GM23248 (cell line): ENCODE results near the gene GSK3A. TPM values are rescaled to one million over a fixed set of nuclear protein-coding genes. Genes with fewer than 3 reads are reported as not detected.

Experiments
- DNase-seq: peaks from one replicate; pipeline ENCODE4 v3.0.0-alpha.2; 2015
- H2AFZ ChIP-seq: fragments of 200-600 bp; sonication (generic); 2 replicates; pipeline ENCODE4 v1.6.1; 2016; ENCODE audit warnings: antibody characterized with exemption
- H3F3A ChIP-seq: fragments of 200-600 bp; sonication (generic); 2 replicates; pipeline ENCODE4 v1.6.1; 2016; ENCODE audit warnings: mild to moderate bottlenecking, antibody characterized with exemption, mixed run types; ENCODE audit not compliant: insufficient read depth
- H3K27ac ChIP-seq: fragments of 200-600 bp; sonication (generic); 2 replicates; pipeline ENCODE4 v1.5.1; 2016; ENCODE audit warnings: mild to moderate bottlenecking
- H3K27me3 ChIP-seq: fragments of 200-600 bp; sonication (generic); replicated peaks from 2 replicates; pipeline ENCODE4 v1.6.1; 2016; ENCODE audit warnings: mild to moderate bottlenecking; ENCODE audit not compliant: insufficient read depth
- H3K36me3 ChIP-seq: fragments of 200-600 bp; sonication (generic); 2 replicates; pipeline ENCODE4 v1.6.1; 2016; ENCODE audit warnings: low read depth, mild to moderate bottlenecking
- H3K4me1 ChIP-seq: fragments of 200-600 bp; sonication (generic); 2 replicates; pipeline ENCODE4 v1.6.1; 2016; ENCODE audit warnings: mild to moderate bottlenecking; ENCODE audit not compliant: insufficient read depth
- H3K4me2 ChIP-seq: fragments of 200-600 bp; sonication (generic); one replicate; pipeline ENCODE4 v1.6.1; 2016; ENCODE audit warnings: mild to moderate bottlenecking; ENCODE audit not compliant: unreplicated experiment
- H3K4me3 ChIP-seq: fragments of 200-600 bp; sonication (generic); 2 replicates; pipeline ENCODE4 v1.5.1; 2016; ENCODE audit warnings: mild to moderate bottlenecking
- H3K79me2 ChIP-seq: fragments of 200-600 bp; sonication (generic); 2 replicates; pipeline ENCODE4 v1.6.1; 2016; ENCODE audit warnings: mild to moderate bottlenecking; ENCODE audit not compliant: insufficient read depth
- H3K9ac ChIP-seq: fragments of 200-600 bp; sonication (generic); 2 replicates; pipeline ENCODE4 v1.6.1; 2016; ENCODE audit warnings: mild to moderate bottlenecking
- H3K9me2 ChIP-seq: fragments of 200-600 bp; sonication (generic); 2 replicates; pipeline ENCODE4 v1.6.1; 2016; ENCODE audit warnings: mixed run types, mild to moderate bottlenecking, moderate library complexity; ENCODE audit not compliant: insufficient read depth
- H3K9me3 ChIP-seq: fragments of 200-600 bp; sonication (generic); one replicate; pipeline ENCODE4 v1.6.1; 2017; ENCODE audit warnings: low read depth
- H4K20me1 ChIP-seq: fragments of 200-600 bp; sonication (generic); 2 replicates; pipeline ENCODE4 v1.6.0; 2016; ENCODE audit not compliant: insufficient read depth
- EZH2 ChIP-seq: fragments of 200-600 bp; sonication (generic); IDR thresholded peaks from 2 replicates; pipeline ENCODE4 v1.6.1; 2018; ENCODE audit warnings: antibody characterized with exemption, mild to moderate bottlenecking; ENCODE audit not compliant: insufficient read depth, poor library complexity, severe bottlenecking
- EZH2phosphoT487 ChIP-seq: fragments of 200-600 bp; sonication (generic); IDR thresholded peaks from 2 replicates; pipeline ENCODE4 v1.6.1; 2018; ENCODE audit warnings: antibody characterized with exemption, moderate library complexity, mild to moderate bottlenecking, low read depth; ENCODE audit not compliant: insufficient read depth
- WGBS, 2 experiments: methylation state at CpG; one replicate each; pipeline ENCODE4 v1.1.6; 2015 to 2017; ENCODE audit warnings: low lambda C conversion rate in 2 of 2, low coverage in 1 of 2; ENCODE audit errors: missing lambda C conversion rate in 2 of 2; 5-methylcytosine and 5-hydroxymethylcytosine counted together
- in situ Hi-C: fragments of 300-500 bp; cut with MboI; formaldehyde crosslinking; loops from 2 replicates; pipeline ENCODE4 v1.15.0; 2020
- polyA plus RNA-seq: library from polyadenylated mRNA; unstranded; fragments of >200 nt; fragmentation: Nextera tagmentation; extraction: Ambion mirVana; gene quantifications from 2 replicates; pipeline ENCODE4 v1.2.1, GENCODE V29; 2016
- total RNA-seq: library from RNA; depleted of rRNA; stranded (reverse); fragments of >200 nt; shearing (Covaris generic); gene quantifications from 2 replicates; pipeline ENCODE4 v1.2.3, GENCODE V29; 2014

GSK3A gene
- total and polyA plus RNA-seq, 2 experiments from 2014 or later: 13.0 to 33.4 TPM

- whole genome bisulfite sequencing, 2 experiments: 94 to 95% methylated on average over 42 to 43 of the region's 43 CpGs
- Histone ChIP-seq H3F3A (peaks cover 21% of the 10 kb centered on the region), H3K36me3 (no peaks in the 10 kb centered on the region), H3K27ac (no peak overlapping the region), H3K27me3 (no peaks in the 10 kb centered on the region), H3K79me2 (peaks cover 85% of the 10 kb centered on the region), H4K20me1 (no peaks in the 10 kb centered on the region), H3K4me3 (no peak overlapping the region), H3K9me3 (no peaks in the 10 kb centered on the region), H3K9me2 (no peaks in the 10 kb centered on the region), H3K9ac (no peak overlapping the region), H3K4me2 (no peak overlapping the region), H2AFZ (no peak overlapping the region), H3K4me1 (peaks cover 34% of the 10 kb centered on the region)
- TF ChIP-seq EZH2phosphoT487 (no peak), EZH2 (no peak)
- in situ Hi-C loops: no loop called here
- no peak for DNase-seq
These were observed 31.1 kb upstream of the GSK3A start for GRCh38 chr19:42273407-42274064.

GRCh38 chr19:42272989-42273406 is 30.6 kb upstream of the GSK3A start:
- Histone ChIP-seq H3K4me1 (peaks cover 28% of the 10 kb centered on the region), H2AFZ (no peak overlapping the region), H3K4me3 (no peak overlapping the region), H3K4me2 (no peak overlapping the region), H3K9ac (no peak overlapping the region), H3K9me3 (no peaks in the 10 kb centered on the region), H3K36me3 (no peaks in the 10 kb centered on the region), H3K79me2 (peaks cover 80% of the 10 kb centered on the region), H3K27me3 (no peaks in the 10 kb centered on the region), H3F3A (peaks cover 21% of the 10 kb centered on the region), H3K27ac (no peak overlapping the region), H3K9me2 (no peaks in the 10 kb centered on the region), H4K20me1 (no peaks in the 10 kb centered on the region)
- no peak for DNase-seq
- in situ Hi-C loops: no loop called here
- 96% methylated on average over 22 to 23 of the region's 23 CpGs for WGBS, 2 experiments
- TF ChIP-seq EZH2phosphoT487 (no peak), EZH2 (no peak)

- in situ Hi-C loops: no loop called here
- H3K9me2 ChIP-seq: no peaks in the 10 kb centered on the region
- 75 to 84% methylated on average over 6 to 9 of the region's 9 CpGs for WGBS, 2 experiments
- peaks cover 20% of the 10 kb centered on the region for H3F3A ChIP-seq
- no peaks in the 10 kb centered on the region for H3K27me3 ChIP-seq
- TF ChIP-seq EZH2 (no peak), EZH2phosphoT487 (no peak)
- peaks cover 75% of the 10 kb centered on the region for H3K79me2 ChIP-seq
- no peak overlapping the region for H3K4me3 ChIP-seq
- no peak for DNase-seq
- no peak overlapping the region for H3K4me2 ChIP-seq
- no peak overlapping the region for H2AFZ ChIP-seq
- no peaks in the 10 kb centered on the region for H3K36me3 ChIP-seq
- H3K4me1 ChIP-seq: peaks cover 23% of the 10 kb centered on the region
- no peaks in the 10 kb centered on the region for H4K20me1 ChIP-seq
- H3K27ac ChIP-seq: no peak overlapping the region
- no peak overlapping the region for H3K9ac ChIP-seq
- no peaks in the 10 kb centered on the region for H3K9me3 ChIP-seq
These were observed 30.1 kb upstream of the GSK3A start for GRCh38 chr19:42272535-42272897.

- no peak for DNase-seq
- Histone ChIP-seq H2AFZ (no peak overlapping the region), H3K9me2 (no peaks in the 10 kb centered on the region), H4K20me1 (no peaks in the 10 kb centered on the region), H3K79me2 (peaks cover 70% of the 10 kb centered on the region), H3K9ac (no peak overlapping the region), H3K4me2 (no peak overlapping the region), H3K9me3 (no peaks in the 10 kb centered on the region), H3K27me3 (no peaks in the 10 kb centered on the region), H3K4me3 (no peak overlapping the region), H3K27ac (no peak overlapping the region; the same call in 1 of the 2 replicates), H3F3A (peaks cover 18% of the 10 kb centered on the region), H3K4me1 (peaks cover 18% of the 10 kb centered on the region), H3K36me3 (no peaks in the 10 kb centered on the region)
- TF ChIP-seq EZH2: no peak
- no peak for TF ChIP-seq EZH2phosphoT487
- in situ Hi-C loops: no loop called here
- 89 to 90% methylated on average over 23 to 35 of the region's 35 CpGs for WGBS, 2 experiments
These were observed 29.6 kb upstream of the GSK3A start for GRCh38 chr19:42271861-42272534.
